Measurements from ENCODE around the gene FBRSL1.
"Not testable (repeated sequence)": the region's sequence is repeated elsewhere in the genome, so short reads cannot be mapped to it uniquely, and the experiment has no call there.

The FBRSL1 gene

DNA sequence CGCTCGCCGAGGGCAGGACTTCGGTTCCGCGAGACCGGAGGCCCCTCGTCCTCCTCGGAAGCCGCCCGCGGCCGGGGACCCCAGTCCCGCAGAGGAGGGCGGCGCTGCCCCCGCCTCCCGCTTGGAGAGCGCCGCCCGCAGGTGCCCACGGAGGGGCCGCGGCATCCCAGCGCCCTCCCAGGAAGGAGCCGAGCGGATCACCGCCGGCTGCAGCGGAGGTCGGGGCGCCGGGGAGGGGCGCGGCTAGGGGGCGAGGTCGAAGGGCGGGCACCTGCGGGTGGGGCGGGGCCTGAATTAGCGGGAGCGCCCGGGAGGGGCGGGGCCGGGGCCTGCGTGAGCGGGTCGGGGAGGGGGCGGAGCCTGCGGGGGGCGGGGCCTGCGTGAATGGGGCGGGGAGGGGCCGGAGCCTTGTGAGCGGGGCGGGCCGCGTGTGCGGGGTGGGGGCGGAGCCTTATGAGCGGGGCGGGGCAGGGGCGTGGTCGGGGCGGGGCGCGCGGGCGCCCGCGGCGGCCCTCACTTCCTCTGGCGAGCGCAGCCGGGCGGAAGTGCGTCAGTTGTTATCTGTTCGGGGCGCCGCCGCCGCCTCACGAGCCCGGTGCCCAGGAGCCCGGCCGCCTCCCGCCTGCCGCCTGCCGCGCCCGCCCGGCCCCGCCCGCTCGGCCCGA is at the start of gene FBRSL1:
FBRSL1 (plus strand) TSS at position 550 of the 665 bp plus-strand sequence.
- no peaks in the 10 kb centered on the region for H3K27me3 Mint-ChIP-seq
- H3K27ac Mint-ChIP-seq, result peak within 1 kb of the TSS; percentile 86
- peak within 1 kb of the TSS; percentile 88 for H3K4me3 Mint-ChIP-seq
- no peaks in the 10 kb centered on the region for H3K9me3 Mint-ChIP-seq
- H3K4me1 Mint-ChIP-seq (ENCODE audit: low read depth), result peaks cover 63% of the 10 kb centered on the region
- H3K36me3 Mint-ChIP-seq (ENCODE audit: low read depth), result peaks cover 5% of the 10 kb centered on the region

DNA sequence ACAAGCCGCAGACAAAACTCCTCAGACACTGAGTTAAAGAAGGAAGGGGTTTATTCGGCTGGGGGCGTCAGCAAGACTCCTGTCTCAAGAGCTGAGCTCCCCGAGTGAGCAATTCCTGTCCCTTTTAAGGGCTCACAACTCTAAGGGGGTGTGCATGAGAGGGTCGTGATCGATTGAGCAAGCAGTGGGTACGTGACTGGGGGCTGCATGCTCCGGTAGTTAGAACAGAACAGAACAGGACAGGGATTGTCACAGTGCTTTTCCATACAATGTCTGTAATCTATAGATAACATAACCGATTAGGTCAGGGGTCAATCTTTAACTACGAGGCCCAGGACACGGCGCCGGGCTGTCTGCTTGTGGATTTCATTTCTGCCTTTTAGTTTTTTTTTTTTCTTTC is 49.5 kb upstream of the FBRSL1 start:
- peaks cover 50% of the 10 kb centered on the region for H3K4me1 Mint-ChIP-seq (ENCODE audit: low read depth)

DNA sequence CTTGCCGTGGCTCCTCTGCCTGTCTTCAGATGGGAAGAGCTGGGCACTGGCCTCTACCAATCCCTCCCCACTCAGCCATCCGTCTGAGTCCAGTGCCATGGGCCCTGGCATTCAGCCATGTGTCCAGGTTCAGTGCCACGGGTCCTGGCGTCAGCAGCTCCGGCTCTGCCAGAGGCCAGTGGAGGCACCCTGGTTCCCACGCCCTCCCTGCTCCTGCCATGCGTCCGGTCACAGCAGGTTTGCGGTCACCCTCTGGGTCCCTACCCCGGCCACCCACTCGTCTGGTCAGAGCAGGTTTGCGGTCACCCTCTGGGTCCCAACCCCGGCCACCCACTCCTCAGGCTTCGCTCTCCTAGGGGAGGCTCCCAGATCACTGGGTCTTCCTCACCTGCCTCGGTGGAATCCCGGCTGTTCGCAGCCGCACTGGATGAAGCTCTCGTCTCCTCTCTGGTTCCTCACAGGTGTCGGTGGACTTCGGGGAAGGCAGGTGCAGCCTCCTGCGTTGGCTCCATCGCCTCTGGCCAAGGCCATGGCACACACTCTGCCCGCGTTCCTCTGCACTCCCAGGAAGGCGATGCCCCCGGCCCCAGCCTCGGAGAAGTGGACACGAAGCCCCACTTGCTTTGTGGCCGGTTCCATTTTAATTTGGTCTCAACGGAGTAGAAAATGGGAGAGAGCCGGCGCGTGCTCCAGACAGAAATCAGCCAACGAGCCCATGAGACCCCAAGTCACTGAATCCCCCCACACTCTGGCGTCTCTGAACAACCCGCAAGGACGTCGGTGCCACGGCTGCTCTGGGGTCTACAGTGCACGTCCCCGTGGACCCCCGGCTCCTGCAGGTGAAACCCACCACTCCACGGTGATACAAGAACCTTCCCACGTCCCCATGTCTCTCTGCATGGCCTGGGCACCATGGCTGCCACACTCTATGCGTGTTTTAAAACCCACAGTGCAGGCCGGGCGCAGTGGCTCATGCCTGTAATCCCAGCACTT is 47.8 kb upstream of the FBRSL1 start:
- no peak overlapping the region for H3K4me3 Mint-ChIP-seq
- H3K4me1 Mint-ChIP-seq (ENCODE audit: low read depth), result peaks cover 57% of the 10 kb centered on the region
- no peaks in the 10 kb centered on the region for H3K9me3 Mint-ChIP-seq

More for the DNA sequence above, 49.5 kb upstream of the FBRSL1 start:
- not testable (repeated sequence) for H3K4me3 Mint-ChIP-seq; H3K36me3 Mint-ChIP-seq (ENCODE audit: low read depth); H3K9me3 Mint-ChIP-seq; H3K27ac Mint-ChIP-seq; H3K27me3 Mint-ChIP-seq

DNA sequence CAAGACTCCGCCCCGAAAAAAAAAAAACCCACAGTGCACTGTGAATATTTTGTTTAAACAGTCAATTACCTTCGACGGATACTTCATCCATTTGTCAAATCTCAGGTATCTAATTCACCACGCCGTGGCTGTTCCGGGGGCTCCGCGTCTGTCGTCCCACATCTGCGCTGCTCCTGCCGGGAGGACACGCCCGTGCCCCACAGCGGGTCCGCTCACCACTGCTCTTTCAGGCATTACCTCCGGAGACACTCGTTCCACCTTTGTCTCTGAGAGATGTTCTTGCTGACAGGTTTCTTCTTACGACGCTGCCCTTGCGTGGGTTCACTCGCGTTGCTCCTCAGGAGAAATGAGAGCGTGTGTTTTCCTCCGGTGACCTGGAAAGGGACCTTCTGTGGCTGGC is 46.9 kb upstream of the FBRSL1 start:
- H3K4me1 Mint-ChIP-seq (ENCODE audit: low read depth), result peaks cover 54% of the 10 kb centered on the region
- H3K27ac Mint-ChIP-seq, result peak overlapping the region; percentile 99
- H3K36me3 Mint-ChIP-seq (ENCODE audit: low read depth), result no peaks in the 10 kb centered on the region
- H3K9me3 Mint-ChIP-seq, result no peaks in the 10 kb centered on the region
- no peaks in the 10 kb centered on the region for H3K27me3 Mint-ChIP-seq
- no peak overlapping the region for H3K4me3 Mint-ChIP-seq

More for the DNA sequence above, 47.8 kb upstream of the FBRSL1 start:
- no peaks in the 10 kb centered on the region for H3K36me3 Mint-ChIP-seq (ENCODE audit: low read depth)
- no peaks in the 10 kb centered on the region for H3K27me3 Mint-ChIP-seq
- H3K27ac Mint-ChIP-seq, result no peak overlapping the region

DNA sequence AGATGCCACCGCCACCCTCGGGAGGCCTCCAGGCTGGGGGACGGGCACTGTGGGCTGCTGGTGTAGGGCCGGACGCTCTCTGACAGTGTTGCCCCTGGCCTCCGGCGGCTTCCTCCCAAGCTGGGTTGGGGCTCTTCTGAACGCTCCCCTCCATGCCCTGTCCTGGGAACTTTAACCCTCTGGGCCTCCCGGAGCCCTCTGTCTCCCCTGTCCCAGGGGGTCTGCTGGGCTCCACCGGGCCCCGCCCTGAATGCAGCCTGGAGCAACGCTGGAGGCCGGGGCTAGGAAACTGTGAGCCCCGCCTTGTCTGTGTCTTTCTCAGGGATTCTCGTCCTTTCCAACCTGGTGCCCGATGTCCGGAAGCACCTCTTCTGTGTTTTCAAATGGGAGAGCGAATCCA is 45.7 kb upstream of the FBRSL1 start:
- Mint-ChIP-seq H3K4me3 (peak overlapping the region; percentile 91), H3K4me1 (ENCODE audit: low read depth) (peaks cover 54% of the 10 kb centered on the region)

DNA sequence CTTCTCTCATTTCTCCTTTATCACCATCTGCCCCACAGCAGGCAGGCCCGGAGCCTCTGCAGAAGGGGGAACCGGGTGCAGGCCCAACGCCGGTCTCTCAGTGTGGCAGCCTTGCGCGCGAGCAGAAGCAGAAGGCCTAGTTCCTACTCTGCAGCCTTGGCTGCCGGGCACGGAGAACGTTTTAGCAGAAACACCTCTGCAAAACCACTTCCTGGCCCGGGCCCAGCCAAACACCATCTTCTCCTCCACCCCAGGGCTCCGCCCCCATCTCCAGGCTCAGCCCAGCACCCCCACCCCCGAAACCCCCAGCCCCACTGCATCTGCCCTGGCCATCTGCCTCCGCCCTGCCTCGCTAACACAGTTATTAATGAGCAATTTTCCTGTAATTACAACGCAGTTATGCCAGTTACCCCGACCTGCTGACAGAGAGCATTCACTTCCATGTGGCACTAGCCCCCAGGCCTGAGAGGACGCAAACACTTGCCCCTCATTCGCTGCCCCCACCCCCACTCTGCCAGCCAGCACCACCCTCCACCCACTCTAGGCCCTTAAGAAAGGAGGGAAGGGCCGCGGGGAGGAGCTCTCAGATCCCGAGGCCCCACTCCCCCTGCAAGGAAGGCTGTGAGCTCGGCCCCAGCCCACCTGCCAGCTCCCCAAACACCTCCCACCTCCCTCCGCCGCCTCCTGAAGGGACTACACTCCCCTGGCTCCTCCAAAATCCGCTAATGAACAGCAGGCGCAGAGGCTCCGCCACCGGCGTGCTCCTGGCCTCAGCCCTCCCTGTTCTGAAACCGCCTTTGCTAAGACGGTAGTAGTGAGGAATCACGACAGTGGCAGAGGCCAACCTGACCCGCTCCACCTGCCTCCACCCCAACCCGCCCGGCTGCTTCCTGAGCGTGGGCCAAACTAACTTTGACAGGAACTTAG is 44.7 kb upstream of the FBRSL1 start:
- Mint-ChIP-seq H3K9me3 (no peaks in the 10 kb centered on the region), H3K4me1 (ENCODE audit: low read depth) (peaks cover 53% of the 10 kb centered on the region), H3K36me3 (ENCODE audit: low read depth) (no peaks in the 10 kb centered on the region), H3K4me3 (peak overlapping the region; percentile 91), H3K27me3 (no peaks in the 10 kb centered on the region), H3K27ac (peak overlapping the region; percentile 99)

More for the DNA sequence above, 45.7 kb upstream of the FBRSL1 start:
- H3K27me3 Mint-ChIP-seq, result no peaks in the 10 kb centered on the region
- no peaks in the 10 kb centered on the region for H3K9me3 Mint-ChIP-seq
- H3K27ac Mint-ChIP-seq, result peak overlapping the region; percentile 99
- no peaks in the 10 kb centered on the region for H3K36me3 Mint-ChIP-seq (ENCODE audit: low read depth)

DNA sequence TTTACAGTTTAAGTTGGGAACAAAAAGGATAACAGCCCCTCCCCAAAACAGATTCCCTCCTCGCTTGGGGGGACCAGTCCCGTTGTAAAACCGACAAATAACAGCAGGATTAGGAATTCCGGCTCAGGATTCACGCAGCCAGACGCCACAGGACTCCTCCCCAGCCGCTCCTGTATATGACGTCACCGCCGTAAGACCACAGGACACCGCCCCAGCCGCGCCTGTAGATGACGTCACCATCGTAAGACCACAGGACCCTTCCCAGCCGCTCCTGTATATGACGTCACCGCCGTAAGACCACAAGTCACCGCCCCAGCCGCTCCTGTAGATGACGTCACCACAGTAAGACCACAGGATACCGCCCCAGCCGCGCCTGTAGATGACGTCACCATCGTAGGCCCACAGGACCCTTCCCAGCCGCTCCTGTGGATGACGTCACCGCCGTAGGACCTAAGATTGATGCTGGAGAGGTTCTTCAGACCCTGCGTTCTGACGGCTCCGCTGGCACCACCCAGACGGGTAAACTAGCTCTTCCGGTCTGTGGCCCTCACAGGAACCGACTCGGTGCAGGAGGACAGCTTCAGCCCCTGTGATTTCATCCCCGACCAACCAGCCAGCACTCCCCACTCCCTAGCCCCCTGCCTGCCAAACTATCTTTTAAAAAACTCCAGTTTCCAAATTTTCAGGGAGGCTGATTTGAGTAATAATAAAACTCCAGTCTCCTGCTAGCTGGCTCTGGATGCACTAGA is 43.9 kb upstream of the FBRSL1 start:
- H3K4me3 Mint-ChIP-seq, result peak overlapping the region; percentile 91
- H3K4me1 Mint-ChIP-seq (ENCODE audit: low read depth), result peaks cover 50% of the 10 kb centered on the region
- H3K27me3 Mint-ChIP-seq, result no peaks in the 10 kb centered on the region
- no peaks in the 10 kb centered on the region for H3K36me3 Mint-ChIP-seq (ENCODE audit: low read depth)
- no peaks in the 10 kb centered on the region for H3K9me3 Mint-ChIP-seq
- H3K27ac Mint-ChIP-seq, result peak overlapping the region; percentile 99

DNA sequence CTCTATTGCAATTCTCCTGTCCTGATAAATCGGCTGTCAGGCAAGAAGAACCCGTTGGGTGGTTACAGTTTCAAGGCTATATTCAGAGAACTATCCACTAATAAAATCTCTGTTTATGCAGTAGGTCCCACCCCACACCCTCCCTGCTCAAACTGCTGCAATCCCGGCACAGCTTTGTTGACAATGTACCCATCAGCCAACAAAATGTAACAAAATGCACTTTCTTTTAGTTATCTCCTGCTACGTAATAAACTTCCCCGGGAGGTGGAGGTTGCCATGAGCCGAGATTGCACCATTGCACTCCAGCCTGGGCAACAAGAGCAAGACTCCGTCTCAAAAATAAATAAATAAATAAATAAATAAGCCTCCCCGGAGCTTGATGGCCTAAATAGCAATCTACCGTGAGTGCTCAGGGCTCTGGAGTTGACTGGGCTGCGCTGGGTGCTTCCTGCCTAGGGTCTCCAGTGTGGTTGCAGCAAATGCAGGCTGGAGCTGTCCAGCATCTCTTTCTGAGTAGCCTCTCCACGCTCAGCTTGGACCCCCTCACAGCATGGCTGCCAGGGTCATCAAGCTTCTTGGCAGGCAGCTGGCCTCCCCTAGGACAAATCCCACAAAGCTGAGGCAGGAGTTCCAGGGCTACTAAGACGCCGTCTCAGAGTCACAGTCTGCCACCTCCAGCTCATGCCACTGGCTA is 43.2 kb upstream of the FBRSL1 start:
- H3K4me1 Mint-ChIP-seq (ENCODE audit: low read depth), result peaks cover 52% of the 10 kb centered on the region
- H3K36me3 Mint-ChIP-seq (ENCODE audit: low read depth), result no peaks in the 10 kb centered on the region
- no peaks in the 10 kb centered on the region for H3K9me3 Mint-ChIP-seq
- peak overlapping the region; percentile 99 for H3K27ac Mint-ChIP-seq
- no peaks in the 10 kb centered on the region for H3K27me3 Mint-ChIP-seq
- H3K4me3 Mint-ChIP-seq, result peak overlapping the region; percentile 91

DNA sequence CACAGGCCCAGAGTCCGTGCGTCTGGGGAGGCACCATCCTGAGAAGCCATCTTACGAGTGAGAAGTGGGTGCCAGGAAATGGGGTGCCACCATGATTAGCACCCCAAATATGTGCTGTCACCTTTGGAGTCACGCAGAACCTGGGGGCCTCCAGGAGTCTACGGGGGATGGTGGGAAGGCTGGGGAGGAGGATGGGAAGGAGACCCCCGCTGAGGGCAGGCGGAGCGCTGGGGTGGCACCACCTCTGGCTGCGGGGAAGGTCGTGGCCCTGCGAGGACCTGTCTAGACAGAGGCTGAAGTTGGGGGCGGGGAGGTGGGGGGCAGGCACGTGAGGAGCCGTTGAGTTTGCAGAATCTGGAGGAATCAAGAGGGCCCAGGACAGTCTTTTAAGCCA is 42.6 kb upstream of the FBRSL1 start:
- H3K27ac Mint-ChIP-seq, result no peak overlapping the region
- H3K4me3 Mint-ChIP-seq, result no peak overlapping the region
- H3K9me3 Mint-ChIP-seq, result no peaks in the 10 kb centered on the region
- H3K4me1 Mint-ChIP-seq (ENCODE audit: low read depth), result peaks cover 57% of the 10 kb centered on the region
- no peaks in the 10 kb centered on the region for H3K27me3 Mint-ChIP-seq
- no peaks in the 10 kb centered on the region for H3K36me3 Mint-ChIP-seq (ENCODE audit: low read depth)

DNA sequence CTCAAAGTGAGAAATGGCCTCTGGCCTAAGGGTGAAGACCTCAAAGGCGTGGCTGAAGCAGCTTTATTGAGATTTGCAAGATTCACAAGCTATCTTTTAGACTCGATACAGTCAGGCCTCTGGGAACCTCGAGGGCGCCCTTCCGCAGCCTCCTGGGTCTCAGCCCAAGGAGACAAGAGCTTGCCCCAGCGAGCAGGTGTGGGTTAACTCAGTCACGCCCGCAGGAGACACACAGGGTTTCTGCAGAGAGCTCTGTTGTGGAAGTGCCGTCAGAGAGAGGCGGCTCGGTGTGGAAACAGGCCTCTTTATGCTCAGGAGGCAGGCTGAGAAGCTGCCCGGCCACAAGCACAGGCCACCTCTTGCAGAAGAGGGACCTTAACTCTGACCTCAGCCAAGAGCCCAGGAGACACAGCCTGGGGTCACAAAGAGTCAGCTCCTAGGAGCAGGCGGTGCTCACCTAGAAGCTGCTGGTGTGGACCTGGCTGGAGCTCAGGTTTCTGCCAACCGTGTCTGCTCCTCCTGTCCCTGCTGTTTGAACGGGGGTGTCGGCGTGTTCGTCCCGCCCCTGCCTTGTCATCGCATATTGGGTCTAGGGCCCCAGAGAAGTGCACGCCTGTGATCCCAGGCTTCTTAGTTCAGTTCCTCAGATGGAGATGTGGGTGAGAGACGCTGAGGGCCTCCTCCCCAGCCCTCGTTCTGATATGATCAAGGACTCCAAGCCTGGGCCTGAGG is 42.1 kb upstream of the FBRSL1 start:
- no peak overlapping the region for H3K4me3 Mint-ChIP-seq
- no peaks in the 10 kb centered on the region for H3K9me3 Mint-ChIP-seq
- H3K27me3 Mint-ChIP-seq, result no peaks in the 10 kb centered on the region
- no peak overlapping the region for H3K27ac Mint-ChIP-seq
- H3K36me3 Mint-ChIP-seq (ENCODE audit: low read depth), result no peaks in the 10 kb centered on the region
- peaks cover 60% of the 10 kb centered on the region for H3K4me1 Mint-ChIP-seq (ENCODE audit: low read depth)

DNA sequence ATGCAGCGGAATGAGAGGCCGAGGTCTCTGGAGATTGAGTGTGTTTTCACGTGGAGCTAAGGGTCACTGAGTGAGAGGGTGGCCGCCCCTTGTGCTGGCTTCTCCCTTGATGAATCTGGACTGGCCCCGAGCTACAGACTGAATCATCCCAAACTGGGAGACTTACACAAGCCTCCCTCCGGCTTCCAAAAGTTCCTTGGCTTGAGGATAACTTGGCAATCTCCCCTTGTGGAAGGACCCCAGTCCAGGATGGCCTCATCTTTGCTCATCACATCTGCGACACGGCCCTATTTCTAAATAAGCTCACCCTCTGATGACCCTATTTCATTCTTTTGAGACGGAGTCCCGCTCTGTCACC is 41.5 kb upstream of the FBRSL1 start:
- peaks cover 55% of the 10 kb centered on the region for H3K4me1 Mint-ChIP-seq (ENCODE audit: low read depth)
- H3K27ac Mint-ChIP-seq, result no peak overlapping the region
- no peaks in the 10 kb centered on the region for H3K36me3 Mint-ChIP-seq (ENCODE audit: low read depth)
- no peak overlapping the region for H3K4me3 Mint-ChIP-seq
- H3K9me3 Mint-ChIP-seq, result no peaks in the 10 kb centered on the region
- H3K27me3 Mint-ChIP-seq, result no peaks in the 10 kb centered on the region

DNA sequence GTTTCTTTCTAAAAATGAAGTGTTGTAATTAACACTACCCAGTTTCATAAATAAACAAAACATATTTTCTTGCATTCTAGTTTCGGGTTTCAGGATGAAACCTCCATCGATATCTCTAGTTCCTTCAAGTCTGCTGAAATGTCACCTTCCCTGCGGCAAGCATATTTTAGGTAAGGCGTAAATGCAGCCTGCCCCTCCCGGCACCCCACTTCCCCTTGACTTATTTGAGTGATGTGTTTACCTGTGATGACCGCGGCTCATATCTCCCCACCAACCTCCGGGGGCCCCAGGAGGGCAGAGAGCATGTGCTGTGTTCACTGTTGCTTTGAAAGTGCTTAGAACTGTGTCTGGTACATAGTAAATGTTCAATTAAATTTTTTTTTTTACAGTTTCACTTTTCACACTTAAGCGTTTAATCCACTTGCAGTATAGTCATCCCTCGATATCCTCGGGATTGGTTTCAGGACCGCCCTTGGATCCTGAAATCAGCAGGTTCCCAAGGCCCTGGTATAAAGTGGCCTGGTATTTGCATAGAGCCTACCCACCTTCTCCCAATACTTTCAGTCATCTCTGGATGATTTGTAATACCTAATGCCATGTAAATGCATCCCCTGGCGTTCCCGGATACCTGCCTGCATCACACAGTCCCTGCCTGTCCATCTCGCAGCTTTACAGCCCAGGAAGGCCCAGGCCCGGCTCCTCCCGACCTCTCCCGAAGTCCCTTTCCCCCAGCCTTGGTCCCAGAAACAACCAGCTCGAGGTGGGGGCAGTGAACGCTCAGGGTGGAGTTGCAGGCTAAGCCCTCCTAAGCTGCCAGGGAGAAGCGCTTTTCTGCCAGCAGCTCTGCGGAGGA is 40.2 kb upstream of the FBRSL1 start:
- H3K36me3 Mint-ChIP-seq (ENCODE audit: low read depth), result no peaks in the 10 kb centered on the region

More for the DNA sequence above, 40.2 kb upstream of the FBRSL1 start:
- Mint-ChIP-seq H3K4me1 (ENCODE audit: low read depth) (peaks cover 43% of the 10 kb centered on the region), H3K27me3 (no peaks in the 10 kb centered on the region), H3K27ac (peak overlapping the region; percentile 1), H3K9me3 (no peaks in the 10 kb centered on the region), H3K4me3 (no peak overlapping the region)
